Hindlimb muscle (tissue), 1 donor: ENCODE results near the gene ACAT2. TPM values are rescaled to one million over a fixed set of nuclear protein-coding genes. Genes with fewer than 3 reads are reported as not detected.
"Not testable (repeated sequence)": the region's sequence is repeated elsewhere in the genome, so short reads cannot be mapped to it uniquely, and the experiment has no call there.

Source experiments
- DNase-seq: peaks from one replicate; pipeline ENCODE4 v3.0.0-alpha.2; 2013
- polyA plus RNA-seq: library from polyadenylated mRNA; unstranded; fragments of 120-200 nt; gene quantifications from one replicate; pipeline ENCODE4 v1.2.1, GENCODE V29; 2013; ENCODE audit not compliant: insufficient read length

ACAT2 gene
- polyA plus RNA-seq, 1 donor: 15.1 TPM

DNA sequence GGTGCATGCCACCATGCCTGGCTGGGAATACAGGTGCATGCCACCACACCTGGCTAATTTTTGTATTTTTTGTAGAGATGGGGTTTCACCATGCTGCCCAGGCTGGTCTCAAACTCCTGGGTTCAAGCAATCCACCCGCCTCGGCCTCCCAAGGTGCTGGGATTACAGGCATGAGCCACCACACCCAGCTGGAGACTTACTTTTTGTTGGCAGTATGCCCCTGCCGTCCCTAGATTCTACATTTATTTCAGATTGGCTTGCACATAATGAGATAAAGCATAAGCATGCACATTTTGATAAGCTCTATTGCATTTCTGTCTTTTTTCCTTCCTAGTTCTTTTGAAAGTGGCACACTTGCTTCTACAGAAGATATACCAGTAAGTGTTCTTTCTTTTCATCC is 54.9 kb downstream of the ACAT2 start:
- not testable (repeated sequence) for DNase-seq

DNA sequence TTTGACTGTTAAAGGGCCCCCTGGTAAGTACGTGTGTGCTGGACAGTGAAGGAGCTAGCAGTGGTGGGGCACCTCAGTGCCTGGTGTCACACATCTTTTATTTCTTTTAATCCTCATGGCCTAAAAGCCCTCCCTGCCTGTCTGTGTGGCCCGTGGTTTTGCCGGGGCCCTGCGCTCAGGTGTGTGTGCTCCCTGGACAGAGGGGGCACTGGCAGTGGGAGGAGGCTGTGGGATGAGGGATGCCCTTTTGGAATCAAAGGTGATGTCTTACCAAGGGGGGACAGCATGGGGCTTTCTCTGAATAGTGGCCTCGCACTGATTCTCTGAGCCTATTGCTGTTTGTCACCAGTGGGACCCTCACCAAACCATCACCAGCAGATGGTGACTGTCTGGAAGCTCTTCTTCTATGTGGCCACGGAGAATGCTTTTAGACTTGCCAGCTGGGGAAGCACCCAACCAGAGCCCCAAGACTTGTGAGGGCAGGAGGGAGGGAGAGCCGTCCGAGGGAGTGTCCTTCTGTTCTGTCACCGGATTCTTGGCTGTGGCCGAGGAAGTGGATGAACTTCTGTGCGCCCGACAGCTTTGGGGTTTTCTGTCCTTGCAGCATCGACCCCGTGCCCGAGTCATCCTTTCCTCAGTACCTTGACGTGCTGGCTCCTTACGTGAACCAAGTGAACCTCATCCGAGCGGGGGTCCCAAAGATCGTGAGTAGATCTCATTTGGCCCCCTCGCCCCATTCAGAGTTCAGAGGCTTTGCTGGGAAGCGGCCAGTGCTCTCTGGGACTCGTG is 56.3 kb downstream of the ACAT2 start:
- no peak for DNase-seq

DNA sequence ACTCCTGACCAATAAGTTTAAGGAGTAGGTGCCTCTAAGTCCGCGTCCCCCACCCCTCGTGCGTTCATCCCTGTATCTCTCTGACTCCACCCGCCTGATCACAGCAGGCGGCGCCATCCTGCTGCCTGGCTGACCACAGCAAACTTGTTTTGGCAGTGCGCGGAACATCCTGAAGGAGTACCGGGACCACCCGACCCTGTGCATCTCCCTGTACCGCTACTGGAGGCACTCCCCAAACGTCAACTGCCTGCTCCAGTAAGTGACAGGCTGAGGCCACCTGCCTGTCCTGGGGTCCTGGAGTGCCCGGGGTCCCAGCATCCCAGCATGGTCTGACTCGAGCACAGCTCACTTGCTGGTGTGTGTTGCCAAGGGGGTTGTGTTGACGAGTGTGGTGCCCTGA is 57.3 kb downstream of the ACAT2 start:
- DNase-seq: no peak

DNA sequence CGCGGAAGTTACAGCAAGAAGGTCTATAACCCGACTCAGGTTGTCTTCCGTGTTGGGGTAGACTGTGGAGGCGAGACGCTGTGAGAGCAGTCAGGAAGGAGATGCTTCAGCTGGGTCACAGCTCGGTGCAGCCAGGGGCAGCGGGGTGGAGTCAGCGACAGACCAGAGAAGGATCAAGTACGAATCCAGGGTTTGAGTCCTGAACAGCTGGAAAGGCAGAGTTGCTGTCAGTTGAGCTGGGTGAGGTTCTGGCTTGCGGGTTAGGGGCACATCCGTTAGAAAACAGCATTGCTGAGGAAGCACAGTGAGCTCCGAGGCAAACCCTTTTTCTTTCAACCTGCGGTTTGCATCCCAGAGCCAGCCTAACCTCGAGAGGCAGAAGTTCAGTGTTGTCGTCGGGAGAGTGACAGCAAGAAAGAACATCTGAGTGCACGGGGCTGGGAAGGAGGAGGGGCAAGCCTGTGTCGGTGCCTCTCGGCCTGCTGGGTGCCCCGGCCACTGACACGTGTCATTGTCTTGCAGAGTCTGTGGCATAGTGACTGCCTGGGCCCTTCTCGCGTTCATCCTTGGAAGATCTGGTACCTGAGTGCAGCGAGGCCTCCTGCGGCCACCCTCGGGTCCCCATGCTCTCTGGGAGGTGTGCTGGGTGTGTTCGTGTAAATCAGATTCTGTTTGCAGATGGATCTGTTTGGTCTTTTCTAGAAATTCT is 58.2 kb downstream of the ACAT2 start:
- DNase-seq: no peak

DNA sequence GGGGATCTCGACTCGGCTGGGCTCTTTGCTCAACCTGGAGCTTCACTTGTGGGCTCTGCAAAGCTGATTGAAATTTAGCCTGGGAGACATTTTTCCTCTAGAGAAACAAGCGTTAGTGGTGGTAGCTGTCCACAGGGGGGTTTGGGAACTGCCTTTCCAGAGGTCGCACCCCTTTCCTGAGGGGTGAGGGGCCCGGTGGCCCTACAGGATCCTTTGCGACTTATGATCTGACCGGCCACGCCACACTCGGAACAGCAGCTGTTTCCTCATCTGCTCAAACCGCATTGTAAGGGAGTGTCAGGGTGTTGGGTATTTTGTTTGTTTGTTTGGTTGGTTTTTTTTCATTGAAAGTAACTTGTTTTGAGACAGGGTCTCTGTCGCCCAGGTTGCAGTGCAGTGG is 59.3 kb downstream of the ACAT2 start:
- DNase-seq: no peak

DNA sequence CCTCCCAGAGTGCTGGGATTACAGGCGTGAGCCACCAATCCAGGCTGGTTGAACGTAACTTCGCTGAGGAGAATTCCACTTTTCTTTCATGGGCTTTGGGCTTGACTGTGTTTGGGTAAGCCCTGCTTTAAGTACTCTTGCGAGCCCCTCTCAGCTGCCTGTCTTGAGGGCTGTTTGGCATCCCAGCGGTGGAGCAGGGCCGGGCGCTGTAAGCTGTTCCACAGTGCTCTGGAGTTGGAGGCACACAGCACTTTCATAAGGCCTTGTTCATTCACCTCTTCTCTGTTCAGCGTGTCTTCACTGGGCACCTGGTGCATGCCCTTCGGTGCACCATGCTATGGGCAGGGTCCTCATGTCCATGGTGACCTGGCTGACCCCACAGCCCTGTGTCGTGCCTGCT is 59.9 kb downstream of the ACAT2 start:
- no peak for DNase-seq

DNA sequence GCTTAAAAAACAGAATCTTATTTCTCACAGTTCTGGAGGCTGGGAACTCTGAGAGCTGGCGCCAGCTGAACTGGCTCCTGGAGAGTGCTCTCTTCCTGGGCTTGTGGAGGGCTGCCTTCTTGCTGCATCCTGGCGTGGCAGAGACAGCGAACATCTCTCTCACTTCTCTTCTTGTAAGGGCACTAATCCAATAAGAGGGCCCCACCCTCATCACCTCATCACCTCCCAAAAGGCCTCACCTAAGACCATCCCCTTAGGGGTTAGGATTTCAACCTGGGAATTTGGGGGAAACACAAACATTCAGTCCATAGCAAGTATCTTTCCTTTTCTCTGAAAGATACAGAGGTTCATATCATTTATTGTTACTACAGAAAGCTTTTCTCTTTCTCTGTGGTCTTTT is 62.1 kb downstream of the ACAT2 start:
- DNase-seq: no peak

DNA sequence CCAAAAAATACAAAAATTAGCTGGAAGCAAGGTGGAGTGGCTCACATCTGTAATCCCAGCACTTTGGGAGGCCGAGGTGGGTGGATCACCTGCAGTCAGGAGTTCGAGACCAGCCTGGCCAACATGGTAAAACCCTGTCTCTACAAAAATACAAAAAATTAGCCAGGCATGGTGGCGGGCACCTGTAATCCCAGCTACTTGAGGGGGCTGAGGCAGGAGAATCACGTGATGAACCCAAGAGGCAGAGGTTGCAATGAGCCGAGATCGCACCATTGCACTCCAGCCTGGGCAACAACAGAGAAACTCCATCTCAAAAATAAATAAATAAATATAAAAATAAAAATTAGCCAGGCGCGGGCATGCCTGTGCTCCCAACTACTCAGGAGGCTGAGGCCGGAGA is 62.8 kb downstream of the ACAT2 start:
- DNase-seq: not testable (repeated sequence)

DNA sequence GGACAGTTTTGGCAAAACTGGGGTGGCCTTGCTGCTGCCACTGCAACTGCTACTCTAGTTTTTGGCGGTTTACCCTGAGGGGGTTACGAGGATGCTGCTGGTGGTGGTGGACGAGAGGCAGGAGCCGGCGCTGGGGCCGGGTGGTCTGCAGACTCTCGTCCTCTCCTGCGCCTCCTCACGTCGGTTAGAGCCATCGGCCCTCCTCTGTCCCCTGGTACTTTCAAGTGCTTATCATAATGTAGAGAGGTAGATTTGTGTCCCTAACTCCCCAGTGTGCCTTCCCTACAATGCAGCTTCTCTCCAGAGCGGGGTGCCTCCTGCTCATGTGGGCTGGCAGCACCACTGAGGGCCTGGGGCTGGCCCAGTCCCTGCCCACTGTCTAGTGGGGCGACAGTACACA is 64.2 kb downstream of the ACAT2 start:
- DNase-seq: no peak

DNA sequence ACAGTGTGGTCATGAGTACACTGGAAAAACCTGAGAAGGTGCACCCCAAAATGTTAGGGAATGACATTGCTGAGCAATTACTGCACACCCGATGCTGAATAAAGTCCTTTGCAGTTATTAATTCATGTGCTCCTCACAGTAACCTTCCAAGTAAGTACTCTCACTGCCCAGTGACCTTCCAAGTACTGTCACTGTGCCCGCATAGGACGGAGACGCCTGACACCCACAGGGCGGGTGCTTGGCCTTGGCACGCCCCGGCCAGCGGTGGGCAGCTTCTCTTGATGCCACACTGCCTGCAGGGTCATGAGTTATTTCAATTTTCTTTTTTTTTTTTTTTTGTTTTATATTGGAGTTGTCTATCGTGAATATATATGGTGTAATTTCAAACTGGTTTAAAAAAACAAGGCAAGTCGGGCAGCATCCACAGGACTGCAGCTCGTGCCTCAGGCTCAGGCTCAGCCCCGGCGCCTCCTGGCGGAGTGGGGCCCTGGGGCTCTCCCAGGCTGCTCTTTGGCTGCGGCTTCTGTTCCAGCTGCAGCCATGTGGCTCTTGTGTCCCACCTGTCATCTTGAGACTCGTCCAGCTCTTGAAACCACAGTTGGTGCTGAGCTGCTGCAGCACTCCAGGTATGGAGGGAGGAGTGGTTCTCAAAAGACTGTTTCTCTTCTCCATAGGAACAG is 65.3 kb downstream of the ACAT2 start:
- no peak for DNase-seq

DNA sequence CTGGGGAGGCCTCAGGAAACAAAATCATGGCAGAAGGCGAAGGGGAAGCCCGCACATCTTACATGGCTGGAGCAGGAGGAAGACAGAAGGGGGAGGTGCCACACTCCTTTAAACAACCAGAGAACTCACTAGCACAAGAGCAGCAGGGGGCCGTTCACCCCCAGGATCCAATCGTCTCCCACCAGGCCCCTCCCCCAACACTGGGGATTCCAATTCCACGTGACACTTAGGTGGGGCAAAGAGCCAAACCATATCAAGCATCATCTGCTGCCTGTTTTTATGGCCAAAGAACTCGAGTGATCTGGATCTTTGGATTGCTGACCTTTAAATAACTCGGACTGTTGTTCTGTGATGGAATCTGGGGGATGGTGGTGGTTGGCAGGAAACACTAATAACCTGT is 66.2 kb downstream of the ACAT2 start:
- DNase-seq: no peak

Other genes with a start within 250 kb of the ACAT2 start
- gene SOD2, start 68.8 kb upstream of the ACAT2 start, polyA plus RNA-seq: 95.9 TPM
- gene WTAP, start 34.5 kb upstream of the ACAT2 start, polyA plus RNA-seq: 67.6 TPM
- 197 TPM for gene TCP1, start 27.6 kb downstream of the ACAT2 start, polyA plus RNA-seq
- gene MRPL18, start 28.4 kb downstream of the ACAT2 start, polyA plus RNA-seq: 69.6 TPM
- 0.39 TPM for gene PNLDC1, start 38.2 kb downstream of the ACAT2 start, polyA plus RNA-seq
- gene MAS1, start 128.9 kb downstream of the ACAT2 start, polyA plus RNA-seq: 0.25 TPM
- gene IGF2R, start 207.0 kb downstream of the ACAT2 start, polyA plus RNA-seq: 146 TPM